Neural progenitor cell (in vitro differentiated cells): ENCODE measurements around the gene ZBTB8OS.

Source experiments
- CTCF ChIP-seq: fragments of 200-600 bp; sonication (generic); IDR thresholded peaks from 2 replicates; pipeline ENCODE4 v1.5.1; 2017; ENCODE audit warnings: antibody characterized with exemption, mild to moderate bottlenecking
- EZH2 ChIP-seq: fragments of 200-600 bp; sonication (generic); IDR thresholded peaks from 2 replicates; pipeline ENCODE4 v1.6.1; 2017; ENCODE audit warnings: antibody characterized with exemption, mild to moderate bottlenecking, moderate library complexity

GRCh38 chr1:32644426-32644825, 5.9 kb downstream of the ZBTB8OS start:
- TF ChIP-seq CTCF (no peak), EZH2 (no peak)
